Fibroblast of lung (primary cell): ENCODE measurements around the gene MAST2. TPM values are rescaled to one million over a fixed set of nuclear protein-coding genes. Genes with fewer than 3 reads are reported as not detected.

Experiments used
- DNase-seq, 2 donors: peaks; one replicate each; pipeline versions ENCODE4 v3.0.0 to v3.0.0-alpha.2; 2010; ENCODE audit warnings: low read depth in 2 of 2
- H2AFZ ChIP-seq: 2 replicates; pipeline ENCODE4 v1.5.1; 2012; ENCODE audit warnings: low read length, control low read depth, inconsistent platforms
- H3K27ac ChIP-seq: 2 replicates; pipeline ENCODE4 v1.5.1; 2011; ENCODE audit warnings: low read length, control low read depth; ENCODE audit not compliant: insufficient read depth
- H3K27me3 ChIP-seq: 2 replicates; pipeline ENCODE4 v1.5.1; 2011; ENCODE audit warnings: mild to moderate bottlenecking, low read length; ENCODE audit not compliant: control insufficient read depth, insufficient read depth
- H3K36me3 ChIP-seq: 2 replicates; pipeline ENCODE4 v1.5.1; 2011; ENCODE audit warnings: low read length; ENCODE audit not compliant: control insufficient read depth, insufficient read depth
- H3K4me1 ChIP-seq: 2 replicates; pipeline ENCODE4 v1.5.1; 2011; ENCODE audit warnings: low read length; ENCODE audit not compliant: control insufficient read depth, insufficient read depth; ENCODE audit errors: extremely low read depth
- H3K4me2 ChIP-seq: 2 replicates; pipeline ENCODE4 v1.5.1; 2011; ENCODE audit warnings: low read length, control low read depth; ENCODE audit not compliant: insufficient read depth; ENCODE audit errors: extremely low read depth
- H3K4me3 ChIP-seq, 4 experiments: fragments of 200-600 bp in 1 of 4; sonication (generic) in 1 of 4; replicated peaks in 1 of 4; 2 replicates each; pipeline ENCODE4 v1.5.1; 2011 to 2016; ENCODE audit warnings: low read length in 4 of 4, low read depth in 3 of 4, mild to moderate bottlenecking in 3 of 4, control low read depth in 2 of 4, inconsistent platforms in 1 of 4, mixed read lengths in 1 of 4; ENCODE audit not compliant: insufficient read depth in 1 of 4; ENCODE audit errors: control extremely low read depth in 1 of 4
- H3K79me2 ChIP-seq: 2 replicates; pipeline ENCODE4 v1.5.1; 2012; ENCODE audit warnings: mild to moderate bottlenecking, low read length, inconsistent platforms; ENCODE audit not compliant: control insufficient read depth, insufficient read depth
- H3K9ac ChIP-seq: 2 replicates; pipeline ENCODE4 v1.5.1; 2011; ENCODE audit warnings: mild to moderate bottlenecking, low read length, control low read depth; ENCODE audit not compliant: insufficient read depth
- H3K9me3 ChIP-seq: 2 replicates; pipeline ENCODE4 v1.5.1; 2012; ENCODE audit warnings: low read depth, low read length; ENCODE audit not compliant: control insufficient read depth, insufficient read depth
- H4K20me1 ChIP-seq: 2 replicates; pipeline ENCODE4 v1.5.1; 2011; ENCODE audit warnings: low read length; ENCODE audit not compliant: control insufficient read depth, insufficient read depth; ENCODE audit errors: extremely low read depth
- EZH2 ChIP-seq: IDR thresholded peaks from 2 replicates; pipeline ENCODE4 v1.5.1; 2012; ENCODE audit warnings: low read length, control low read depth, mild to moderate bottlenecking; ENCODE audit errors: missing control alignments
- polyA plus RNA-seq, 2 donors: library from polyadenylated mRNA; depleted of rRNA in 1 of 2; stranded (reverse) in 1 of 2; unstranded in 1 of 2; fragments of >200 nt; gene quantifications; 2 replicates each; pipeline ENCODE4 v1.2.1, GENCODE V29; 2011 to 2012; ENCODE audit warnings: missing spikeins in 1 of 2
- total RNA-seq: library from RNA; depleted of rRNA; stranded (reverse); fragments of >200 nt; gene quantifications from 2 replicates; pipeline ENCODE4 v1.2.1, GENCODE V29; 2014
- TF ChIP-seq, protein P1 (sequence below), 2 donors: IDR thresholded peaks in 1 of 2; conservative IDR thresholded peaks in 1 of 2; 1 replicate in 1 of 2; 2 replicates in 1 of 2; pipeline ENCODE4 v1.5.1; 2011 to 2012; ENCODE audit warnings: low read length in 2 of 2, control low read depth in 1 of 2, inconsistent platforms in 1 of 2, low read depth in 1 of 2, mild to moderate bottlenecking in 1 of 2

The MAST2 gene
- total and polyA plus RNA-seq, 2 donors (not counting 1 experiment from before 2014, with no cell fraction given) = 17.5 to 24.9 TPM

DNA sequence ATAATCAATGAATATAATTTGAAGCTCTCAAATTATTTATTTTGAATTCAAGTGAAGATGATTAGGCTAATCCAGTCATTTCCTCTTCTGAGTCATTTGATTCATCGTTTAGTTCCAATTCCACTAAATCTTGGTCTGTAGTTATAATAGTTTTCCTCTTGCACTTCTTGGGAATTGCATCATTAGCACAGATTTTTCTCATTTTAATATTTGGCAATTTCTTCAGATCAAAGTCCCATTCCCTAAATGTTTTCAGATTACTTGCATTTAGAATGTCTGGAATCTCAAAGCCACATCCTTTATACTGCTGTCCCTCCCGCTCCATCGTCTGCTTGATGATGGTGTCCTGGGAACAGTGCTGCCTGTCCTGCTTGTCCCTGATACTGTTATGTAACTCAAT, 43.5 kb downstream of the MAST2 start:
- Histone ChIP-seq H3K27ac (peak overlapping the region; percentile 15), H2AFZ (no peak overlapping the region), H3K36me3 (no peaks in the 10 kb centered on the region), H4K20me1 (no peaks in the 10 kb centered on the region), H3K27me3 (no peaks in the 10 kb centered on the region), H3K9me3 (no peaks in the 10 kb centered on the region), H3K4me3 (no peak overlapping the region), H3K79me2 (peaks cover 2% of the 10 kb centered on the region), H3K9ac (no peak overlapping the region), H3K4me2 (peak overlapping the region; percentile 41), H3K4me1 (peaks cover 2% of the 10 kb centered on the region)
- no peak for TF ChIP-seq EZH2
- TF ChIP-seq, protein P1, sequence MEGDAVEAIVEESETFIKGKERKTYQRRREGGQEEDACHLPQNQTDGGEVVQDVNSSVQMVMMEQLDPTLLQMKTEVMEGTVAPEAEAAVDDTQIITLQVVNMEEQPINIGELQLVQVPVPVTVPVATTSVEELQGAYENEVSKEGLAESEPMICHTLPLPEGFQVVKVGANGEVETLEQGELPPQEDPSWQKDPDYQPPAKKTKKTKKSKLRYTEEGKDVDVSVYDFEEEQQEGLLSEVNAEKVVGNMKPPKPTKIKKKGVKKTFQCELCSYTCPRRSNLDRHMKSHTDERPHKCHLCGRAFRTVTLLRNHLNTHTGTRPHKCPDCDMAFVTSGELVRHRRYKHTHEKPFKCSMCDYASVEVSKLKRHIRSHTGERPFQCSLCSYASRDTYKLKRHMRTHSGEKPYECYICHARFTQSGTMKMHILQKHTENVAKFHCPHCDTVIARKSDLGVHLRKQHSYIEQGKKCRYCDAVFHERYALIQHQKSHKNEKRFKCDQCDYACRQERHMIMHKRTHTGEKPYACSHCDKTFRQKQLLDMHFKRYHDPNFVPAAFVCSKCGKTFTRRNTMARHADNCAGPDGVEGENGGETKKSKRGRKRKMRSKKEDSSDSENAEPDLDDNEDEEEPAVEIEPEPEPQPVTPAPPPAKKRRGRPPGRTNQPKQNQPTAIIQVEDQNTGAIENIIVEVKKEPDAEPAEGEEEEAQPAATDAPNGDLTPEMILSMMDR (conservative IDR thresholded peaks at IDR 0.05 in 1 of 2, IDR thresholded peaks at IDR 0.05 in 1 of 2; ENCODE audit: low read depth in 1 of 2, low read length in 2 of 2) = no peak
- peak; percentile 26 to 74 for DNase-seq

DNA sequence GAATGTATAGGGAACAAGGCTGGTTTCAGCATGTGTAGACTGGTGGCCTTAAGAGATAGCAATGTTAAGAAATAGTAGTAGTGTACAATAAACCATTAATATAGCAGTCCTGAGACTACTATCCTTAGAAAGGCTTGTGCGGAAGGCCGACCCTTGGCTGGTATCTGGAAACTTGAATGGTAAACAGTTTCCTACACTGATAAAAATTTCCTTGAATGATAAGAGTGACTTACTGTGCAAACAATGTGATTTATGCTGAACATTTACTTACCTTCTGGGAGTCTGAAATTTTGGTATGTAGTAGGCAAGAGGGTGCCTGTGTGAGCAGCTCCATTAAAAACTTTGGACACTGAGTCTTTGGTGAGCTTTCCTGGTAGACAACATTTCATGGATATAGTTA, 44.7 kb downstream of the MAST2 start:
- Histone ChIP-seq H3K27me3 (no peaks in the 10 kb centered on the region), H3K4me1 (peaks cover 2% of the 10 kb centered on the region), H2AFZ (no peak overlapping the region), H4K20me1 (no peaks in the 10 kb centered on the region), H3K79me2 (peaks cover 2% of the 10 kb centered on the region), H3K4me2 (no peak overlapping the region), H3K9ac (no peak overlapping the region), H3K27ac (no peak overlapping the region), H3K4me3 (no peak overlapping the region), H3K9me3 (no peaks in the 10 kb centered on the region), H3K36me3 (no peaks in the 10 kb centered on the region)
- no peak for DNase-seq
- no peak for TF ChIP-seq EZH2
- TF ChIP-seq, protein P1 (conservative IDR thresholded peaks at IDR 0.05 in 1 of 2, IDR thresholded peaks at IDR 0.05 in 1 of 2; ENCODE audit: low read depth in 1 of 2, low read length in 2 of 2) = no peak

DNA sequence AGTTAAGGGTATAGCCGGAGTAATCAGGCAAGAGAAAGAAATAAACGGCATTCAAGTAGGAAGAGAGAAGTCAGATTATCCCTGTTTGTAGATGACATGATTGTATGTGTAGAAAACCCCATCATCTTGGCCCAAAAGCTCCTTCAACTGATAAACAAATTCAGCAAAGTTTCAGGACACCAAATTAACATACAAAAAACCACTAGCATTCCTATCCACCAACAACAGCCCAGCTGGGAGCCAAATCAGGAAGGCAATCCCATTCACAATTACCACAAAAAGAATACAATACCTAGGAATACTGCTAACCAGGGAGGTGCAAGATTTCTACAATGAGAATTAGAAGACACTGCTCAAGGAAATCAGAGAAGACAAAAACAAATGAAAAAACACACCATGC, 45.3 kb downstream of the MAST2 start:
- Histone ChIP-seq H3K79me2 (peaks cover 2% of the 10 kb centered on the region), H3K4me3 (no peak overlapping the region), H3K9me3 (no peaks in the 10 kb centered on the region), H2AFZ (no peak overlapping the region), H4K20me1 (no peaks in the 10 kb centered on the region), H3K27ac (no peak overlapping the region), H3K9ac (no peak overlapping the region), H3K4me1 (peaks cover 2% of the 10 kb centered on the region), H3K4me2 (no peak overlapping the region), H3K36me3 (no peaks in the 10 kb centered on the region), H3K27me3 (no peaks in the 10 kb centered on the region)
- TF ChIP-seq, protein P1 (conservative IDR thresholded peaks at IDR 0.05 in 1 of 2, IDR thresholded peaks at IDR 0.05 in 1 of 2; ENCODE audit: low read depth in 1 of 2, low read length in 2 of 2) = no peak
- no peak for TF ChIP-seq EZH2
- peak in 1 of 2 donors; percentile 52 for DNase-seq
